ENCODE results near the gene NUDT5.
"Not testable (repeated sequence)": the region's sequence is repeated elsewhere in the genome, so short reads cannot be mapped to it uniquely, and the experiment has no call there.

Gene NUDT5

DNA sequence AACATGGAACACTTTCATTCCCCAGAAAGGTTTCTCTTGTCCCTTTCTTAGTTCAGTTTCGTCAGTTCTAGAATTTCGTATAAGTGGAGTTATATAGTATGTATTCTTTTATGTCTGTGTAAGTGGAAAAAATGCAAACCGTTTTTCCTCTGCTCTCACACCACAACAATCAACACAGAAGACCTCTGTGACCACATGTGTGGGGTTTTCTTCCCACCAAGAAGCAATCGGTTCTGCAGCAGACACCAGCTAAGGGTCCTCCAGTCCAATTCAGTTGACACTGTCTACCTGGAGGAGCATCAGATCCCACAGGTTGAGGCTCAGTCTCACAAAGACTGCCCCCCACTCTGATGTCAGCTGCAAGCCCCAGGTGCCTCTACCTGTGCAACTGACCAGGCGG lies 6.5 kb upstream of the NUDT5 start:
- DNase-seq, result no peak

DNA sequence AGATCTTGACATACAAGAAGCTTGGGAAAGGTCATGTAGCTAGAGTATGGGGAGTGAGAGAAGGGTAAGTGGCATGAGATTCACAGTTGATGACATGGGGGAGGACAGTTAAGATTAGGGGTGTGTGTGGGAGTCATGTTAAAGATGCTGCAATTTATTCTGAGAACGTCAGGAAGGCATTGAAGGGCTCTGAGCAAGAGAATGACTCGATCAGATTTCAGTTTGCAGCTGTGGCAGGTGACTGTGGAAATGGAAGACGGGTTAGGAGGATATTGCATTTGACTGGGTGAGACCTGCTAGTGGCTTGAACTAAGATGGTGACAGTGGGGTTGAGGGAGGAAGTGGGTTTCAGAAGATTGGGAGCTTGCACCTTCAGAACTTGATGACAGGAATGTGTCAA lies 5.9 kb upstream of the NUDT5 start:
- no peak for DNase-seq

DNA sequence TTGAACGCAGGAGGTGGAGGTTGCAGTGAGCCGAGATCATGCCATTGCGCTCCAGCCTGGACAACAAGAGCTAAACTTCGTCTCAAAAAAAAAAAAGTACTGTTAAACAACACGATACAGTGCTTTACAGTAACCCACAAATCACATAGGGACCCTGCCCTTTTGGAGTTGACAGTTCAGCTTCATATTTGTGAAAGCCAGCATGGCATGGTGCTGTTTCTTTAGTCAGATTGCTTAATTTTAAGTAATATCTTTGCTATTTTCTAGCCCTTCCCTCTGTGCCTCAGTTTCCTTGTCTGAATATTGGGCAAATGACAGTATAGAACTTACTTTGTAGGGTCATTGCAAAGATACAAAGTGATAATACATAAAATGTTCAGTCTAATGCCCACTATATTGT lies 5.2 kb upstream of the NUDT5 start:
- DNase-seq, result no peak

DNA sequence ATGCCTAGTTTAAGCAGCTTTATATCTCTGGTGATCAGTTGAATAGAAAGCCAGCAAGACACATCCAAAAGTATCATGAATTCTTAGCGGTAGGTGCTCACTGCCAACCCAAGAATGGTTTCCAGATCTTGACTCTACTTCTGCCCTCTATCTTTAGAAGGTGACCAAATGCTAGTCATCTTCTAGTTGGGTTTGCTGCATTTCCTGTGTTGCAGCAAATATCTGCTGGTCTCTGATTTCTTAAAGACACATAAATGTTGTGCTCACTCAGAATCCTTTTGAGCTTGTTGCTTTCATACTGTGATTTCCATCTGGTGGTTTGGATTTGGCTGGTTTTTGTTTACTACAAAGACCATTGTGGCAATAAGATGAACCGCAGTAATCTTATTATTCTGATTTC lies 2.5 kb upstream of the NUDT5 start:
- DNase-seq, result no peak

DNA sequence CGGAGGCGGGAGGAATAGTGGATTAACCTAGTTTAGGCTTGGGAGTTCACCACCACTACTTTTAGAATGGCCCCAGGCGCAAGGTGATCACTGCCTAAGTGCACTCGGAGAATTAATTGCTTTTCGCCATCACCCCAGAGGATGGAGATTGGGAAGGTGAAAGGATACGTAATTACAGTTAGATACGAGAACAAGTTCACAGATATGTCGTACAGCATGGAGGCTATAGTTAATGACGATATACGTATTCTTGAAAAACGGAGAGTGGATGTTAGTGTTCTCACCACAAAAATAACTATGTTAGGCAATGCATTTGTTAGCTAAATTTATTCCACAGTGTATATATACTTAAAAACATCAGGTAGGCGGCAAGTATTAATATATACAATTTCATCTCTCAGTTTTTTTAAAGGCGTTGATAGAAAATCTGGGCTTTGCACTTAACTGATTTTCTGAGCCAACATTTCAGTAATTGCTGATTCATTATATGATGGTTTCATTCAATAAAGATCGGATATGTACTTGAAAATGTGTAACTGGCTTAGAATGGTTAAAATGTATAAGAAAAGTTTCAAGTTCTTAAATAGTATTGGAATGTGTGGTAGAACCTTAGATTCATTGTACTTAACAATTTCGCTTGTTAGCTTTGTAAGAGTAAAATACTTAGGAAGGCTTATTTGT lies 980 bp upstream of the NUDT5 start:
- no peak for DNase-seq

DNA sequence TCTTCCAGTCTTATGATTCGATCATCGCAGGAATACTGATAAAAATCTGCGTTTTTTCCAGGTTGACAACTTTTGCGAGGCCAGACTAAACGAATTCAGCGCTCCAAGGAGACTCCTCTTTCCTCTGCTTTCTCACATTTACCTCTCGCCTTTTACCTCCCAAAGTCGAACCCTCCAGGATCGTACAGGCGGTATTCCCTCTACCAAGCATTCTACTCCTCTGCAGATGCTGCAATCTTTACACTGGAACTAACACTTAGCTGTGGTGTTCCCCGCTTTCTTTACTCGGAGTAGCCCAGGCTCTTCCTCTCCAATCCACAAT lies 449 bp downstream of the NUDT5 start:
- no peak for DNase-seq

DNA sequence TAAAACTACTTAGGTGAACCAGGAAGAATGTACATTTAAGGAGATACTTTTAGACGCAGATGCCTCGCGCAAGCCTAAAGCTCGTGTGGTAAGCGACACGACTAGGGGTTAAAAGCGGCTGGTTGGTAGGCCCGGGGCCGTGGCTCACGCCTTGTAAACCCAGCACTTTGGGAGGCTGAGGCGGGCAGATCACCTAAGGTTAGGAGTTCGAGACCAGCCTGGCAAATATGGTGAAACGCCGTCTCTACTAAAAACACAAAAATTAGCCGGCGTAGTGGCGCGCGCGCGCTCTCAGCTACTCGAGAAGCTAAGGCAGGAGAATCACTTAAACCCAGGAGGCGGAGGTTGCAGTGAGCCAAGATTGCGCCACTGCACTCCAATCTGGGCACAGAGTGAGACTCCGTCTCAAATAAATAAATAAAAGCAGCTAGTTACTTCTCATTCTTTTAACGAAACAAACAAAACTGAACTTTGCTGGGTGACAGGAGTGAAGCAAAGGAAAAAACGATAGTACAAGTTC lies 879 bp downstream of the NUDT5 start:
- peak; percentile 43 for DNase-seq

DNA sequence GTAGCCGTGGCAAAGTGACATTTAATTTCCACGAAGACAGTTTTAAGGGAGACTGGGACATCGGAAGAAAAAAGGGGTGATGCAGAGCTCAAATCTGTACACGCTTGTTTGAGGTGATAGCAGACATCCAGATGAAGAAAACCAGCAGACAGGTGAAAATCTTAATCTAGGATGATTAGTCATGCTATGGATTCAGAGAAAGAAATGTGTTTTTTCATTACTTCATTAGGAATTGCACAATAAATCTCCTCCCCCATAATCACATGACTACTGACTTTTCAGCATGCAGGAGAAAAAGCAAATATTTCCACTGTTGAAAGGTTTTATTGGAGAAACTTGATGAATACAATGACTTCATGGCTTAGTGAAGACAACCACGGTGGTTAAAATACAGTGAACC lies 2.5 kb downstream of the NUDT5 start:
- DNase-seq, result no peak

DNA sequence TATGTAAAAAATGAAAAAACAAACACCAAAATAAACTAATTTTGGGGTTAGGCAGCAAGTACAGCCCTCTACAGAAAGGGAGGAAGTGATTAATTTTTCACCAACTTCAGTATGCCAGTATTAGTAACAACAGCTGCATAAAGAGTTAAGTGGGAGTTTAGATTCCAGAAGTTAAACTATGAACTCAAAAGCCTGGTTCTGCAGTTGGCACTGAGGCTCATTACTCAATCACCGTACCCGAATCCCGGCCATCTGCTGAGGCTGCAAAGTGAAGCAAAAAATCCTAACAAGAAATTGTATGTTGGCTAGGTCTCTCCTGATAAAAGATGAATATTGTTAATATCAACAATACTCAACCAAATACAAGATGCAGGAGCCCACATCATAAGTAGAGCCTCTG lies 4.0 kb downstream of the NUDT5 start:
- no peak for DNase-seq

DNA sequence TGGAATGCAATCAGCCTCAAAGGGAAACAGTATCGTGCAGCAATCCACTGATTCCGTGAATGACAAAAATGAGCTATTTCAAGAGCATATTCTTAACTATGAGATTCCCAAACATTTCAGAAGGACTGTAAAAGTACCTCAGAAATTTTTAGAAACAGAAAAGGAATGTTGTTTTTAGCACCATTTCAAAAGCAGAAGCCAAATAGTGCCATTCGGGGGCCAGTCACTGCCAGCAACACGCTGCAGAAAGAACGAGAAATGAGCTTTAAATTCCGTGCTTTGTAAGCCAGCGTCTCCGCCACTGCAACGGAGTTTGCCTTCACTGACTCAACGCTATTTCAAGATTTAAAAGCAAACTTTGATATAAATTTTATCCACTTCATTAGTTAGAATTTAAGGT lies 6.3 kb downstream of the NUDT5 start:
- no peak for DNase-seq

DNA sequence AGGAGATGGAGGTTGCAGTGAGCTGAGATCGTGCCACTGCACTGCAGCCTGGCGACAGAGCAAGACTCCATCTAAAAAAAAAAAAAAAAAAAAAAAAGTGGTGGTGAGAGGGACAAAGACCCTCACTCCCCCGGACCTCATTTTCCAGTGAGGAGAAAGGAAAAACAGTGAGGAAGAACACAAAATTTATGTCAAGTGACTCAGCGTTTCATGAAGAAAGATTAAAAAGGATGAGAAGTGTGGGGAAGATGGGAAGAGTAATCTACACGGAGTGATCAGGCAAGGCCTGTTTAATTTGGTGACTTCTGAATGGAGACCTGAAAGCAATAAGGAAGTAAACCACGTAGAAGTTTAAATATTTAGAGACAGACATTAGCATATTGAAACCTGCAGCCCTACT lies 7.0 kb downstream of the NUDT5 start:
- no peak for DNase-seq

DNA sequence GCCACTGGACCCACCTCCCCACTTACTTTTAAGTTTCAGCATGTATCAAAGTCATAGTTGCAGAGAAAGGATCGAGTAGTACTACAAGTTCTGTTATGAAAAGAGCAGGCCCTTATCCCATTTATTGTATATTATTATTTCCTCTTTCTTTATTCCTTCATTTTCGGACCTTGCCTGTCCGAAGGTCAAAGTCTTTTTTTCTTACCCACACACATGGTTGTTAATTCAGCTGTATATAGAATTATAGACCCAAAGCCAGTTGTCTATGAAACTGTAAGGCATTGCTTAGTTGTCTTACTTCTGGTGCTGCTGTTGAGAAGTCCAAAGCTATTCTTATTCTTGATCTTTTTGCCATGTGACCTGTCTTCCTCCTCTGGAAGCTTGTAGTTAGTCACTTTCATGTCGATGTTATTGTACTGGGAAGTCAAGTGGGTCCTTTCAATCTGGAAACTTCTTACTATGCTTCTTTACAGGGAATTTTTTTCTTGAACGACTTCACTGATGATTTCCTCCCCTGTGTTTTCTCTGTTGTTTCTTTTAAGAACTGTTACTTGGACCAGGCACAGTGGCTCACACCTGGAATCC lies 8.3 kb downstream of the NUDT5 start:
- no peak for DNase-seq

DNA sequence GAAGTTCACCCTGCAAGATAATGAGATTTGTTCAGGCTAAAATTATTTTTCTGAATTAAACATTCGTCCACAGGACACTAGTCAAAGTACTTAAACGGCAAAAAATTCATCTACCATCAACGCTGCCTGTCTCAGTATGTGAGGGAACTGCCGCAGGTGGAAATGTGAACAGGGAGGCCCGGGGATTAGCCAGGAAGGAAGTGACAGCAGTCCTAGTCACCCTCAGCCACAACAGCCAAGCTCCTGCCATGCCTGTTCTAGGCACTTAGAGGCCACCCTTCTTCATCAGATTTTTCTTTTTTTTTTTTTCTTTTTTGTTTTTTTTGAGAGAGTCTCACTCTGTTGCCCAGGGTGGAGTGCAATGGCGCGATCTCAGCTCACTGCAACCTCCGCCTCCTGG lies 9.4 kb downstream of the NUDT5 start:
- no peak for DNase-seq

DNA sequence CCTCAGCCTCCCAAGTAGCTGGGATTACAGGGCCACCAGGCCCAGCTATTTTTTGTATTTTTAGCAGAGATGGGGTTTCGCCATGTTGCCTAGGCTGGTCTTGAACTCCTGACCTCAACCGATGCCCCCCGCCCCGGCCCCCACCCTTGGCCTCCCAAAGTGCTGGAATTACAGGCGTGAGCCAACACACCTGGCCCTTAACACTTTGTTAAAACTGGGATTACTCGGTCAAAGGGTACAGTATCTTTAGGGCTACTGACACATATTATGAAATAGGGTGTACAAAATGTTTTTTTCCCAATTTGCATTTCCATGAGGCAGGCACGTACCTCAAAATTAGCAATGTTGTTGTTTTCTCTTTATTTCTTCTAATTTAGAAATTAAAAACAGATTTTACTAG lies 11.5 kb downstream of the NUDT5 start:
- DNase-seq, result no peak

DNA sequence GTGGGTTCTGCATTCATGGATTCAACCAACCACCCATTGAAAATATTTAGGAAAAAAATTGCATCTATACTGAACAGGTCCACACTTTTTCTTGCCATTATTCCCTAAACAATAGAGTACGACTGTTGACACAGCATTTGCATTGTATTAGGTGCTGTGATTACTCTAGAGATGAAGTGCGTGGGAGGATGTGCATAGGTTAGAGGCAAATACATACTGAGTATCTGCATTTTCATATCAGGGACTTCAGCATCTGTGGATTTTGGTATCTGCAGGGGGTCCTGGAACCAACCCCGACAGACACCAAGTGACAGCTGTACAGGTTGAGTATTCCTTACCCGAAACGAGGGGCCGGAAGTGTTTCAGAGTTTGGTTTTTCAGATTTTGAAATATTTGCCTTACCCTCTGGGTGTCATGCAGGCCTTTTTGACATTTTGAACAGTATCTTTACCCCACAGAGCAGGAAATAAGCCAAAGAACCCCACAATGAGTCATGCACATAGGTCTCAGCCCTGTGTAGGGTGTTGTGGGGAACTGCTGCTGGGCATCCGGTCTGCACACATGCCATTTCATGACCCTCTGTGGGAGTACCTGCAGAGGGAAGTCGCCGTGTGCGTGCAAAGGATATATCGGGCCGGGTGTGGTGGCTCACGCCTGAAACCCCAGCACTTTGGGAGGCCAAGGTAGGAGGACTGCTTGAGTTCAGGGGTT lies 14.5 kb downstream of the NUDT5 start:
- no peak for DNase-seq

DNA sequence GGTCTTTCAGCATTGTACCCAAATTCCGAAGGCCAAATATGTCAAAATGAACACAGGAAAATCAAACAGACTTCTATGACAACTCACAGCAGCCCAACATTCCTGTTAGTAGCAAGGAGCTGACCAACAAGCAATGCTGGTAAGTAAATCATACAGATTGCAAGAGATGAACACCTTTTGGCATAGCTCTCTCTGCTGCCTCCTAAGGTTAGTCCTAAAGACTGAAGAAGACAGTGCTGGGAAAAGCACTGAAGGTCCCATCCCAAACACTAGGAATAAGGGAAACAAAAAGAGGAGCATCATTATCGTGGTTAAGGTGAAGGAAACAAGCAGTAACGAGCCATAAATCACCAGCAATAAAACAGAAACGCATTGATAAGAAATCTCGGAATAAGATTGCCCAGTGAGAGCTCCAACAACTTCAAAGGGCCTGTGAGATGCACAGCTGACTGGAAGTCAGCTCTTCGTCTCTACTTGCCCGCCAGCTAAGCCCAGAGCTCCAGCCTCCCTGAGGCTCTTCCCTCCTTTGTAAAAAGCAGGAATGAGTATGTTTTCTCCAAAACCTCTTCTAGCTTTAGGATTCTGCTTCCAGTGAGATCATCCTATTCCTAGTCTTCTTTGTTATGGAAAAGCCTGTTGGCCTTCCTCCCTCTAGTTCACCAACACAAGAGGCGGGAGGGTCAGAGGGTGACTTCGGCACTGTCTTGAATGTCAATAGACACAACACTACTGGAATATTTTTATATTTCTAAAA lies 15.3 kb downstream of the NUDT5 start:
- no peak for DNase-seq

DNA sequence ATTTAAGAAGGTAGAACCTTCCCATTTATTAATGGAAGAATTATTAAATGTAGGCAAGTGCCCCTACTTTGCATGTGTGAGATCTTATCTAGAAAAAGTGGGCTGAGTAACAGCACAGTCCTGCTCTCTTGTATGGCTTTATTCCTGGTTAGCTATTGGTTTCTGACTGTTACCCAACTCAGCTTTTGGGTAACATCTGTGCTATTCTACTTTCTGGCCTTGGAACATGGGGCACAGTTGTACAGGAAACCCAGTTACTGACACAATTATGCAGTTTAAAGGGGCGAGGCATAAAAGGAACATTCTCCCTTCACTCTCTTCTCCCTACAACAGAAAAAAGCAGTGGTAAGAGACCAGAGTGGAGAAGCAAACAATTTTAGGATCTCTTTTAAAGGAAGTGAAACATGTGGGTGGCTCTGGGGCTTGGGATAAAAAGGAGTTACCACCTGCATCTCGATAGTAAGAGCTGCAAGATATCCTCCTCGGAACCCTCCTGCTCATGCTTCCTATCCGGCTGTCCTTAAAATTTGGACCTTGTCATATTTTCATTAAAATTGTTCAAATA lies 16.0 kb downstream of the NUDT5 start:
- DNase-seq, result no peak

DNA sequence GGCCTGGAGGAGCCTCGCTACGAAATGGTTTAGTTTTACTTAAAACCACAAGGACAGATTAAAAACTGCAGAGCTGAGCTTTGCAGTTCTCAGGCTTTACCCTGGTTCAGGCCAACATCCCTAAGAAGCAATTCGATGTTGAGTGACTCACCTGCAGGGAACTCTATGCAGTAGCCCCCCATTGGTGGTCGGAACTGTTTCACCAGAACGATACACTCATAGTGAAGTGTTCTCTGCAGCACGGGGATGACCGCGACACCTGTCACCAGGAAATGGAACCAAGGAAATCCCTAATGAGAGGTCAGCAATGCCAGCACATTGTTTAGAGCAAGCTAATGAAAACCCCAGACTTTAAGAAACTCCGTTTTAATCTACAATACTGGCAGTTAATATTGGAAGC lies 18.0 kb downstream of the NUDT5 start:
- DNase-seq, result no peak

DNA sequence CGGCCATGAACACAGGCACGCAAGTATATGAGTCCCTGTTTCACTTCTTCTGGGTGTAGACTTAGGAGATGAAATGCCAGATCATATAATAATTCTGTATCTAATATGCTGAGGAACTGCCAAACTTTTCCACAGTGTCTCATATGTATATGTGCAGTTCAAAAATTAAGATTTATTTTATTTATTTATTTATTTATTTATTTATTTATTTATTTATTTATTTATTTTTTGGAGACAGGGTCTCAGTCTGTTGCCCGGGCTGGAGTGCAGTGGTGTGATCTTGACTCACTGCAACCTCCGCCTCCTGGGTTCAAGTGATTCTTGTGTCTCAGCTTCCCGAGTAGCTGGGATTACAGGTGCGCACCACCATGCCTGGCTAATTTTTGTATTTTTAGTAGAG lies 24.2 kb downstream of the NUDT5 start:
- DNase-seq, result not testable (repeated sequence)

DNA sequence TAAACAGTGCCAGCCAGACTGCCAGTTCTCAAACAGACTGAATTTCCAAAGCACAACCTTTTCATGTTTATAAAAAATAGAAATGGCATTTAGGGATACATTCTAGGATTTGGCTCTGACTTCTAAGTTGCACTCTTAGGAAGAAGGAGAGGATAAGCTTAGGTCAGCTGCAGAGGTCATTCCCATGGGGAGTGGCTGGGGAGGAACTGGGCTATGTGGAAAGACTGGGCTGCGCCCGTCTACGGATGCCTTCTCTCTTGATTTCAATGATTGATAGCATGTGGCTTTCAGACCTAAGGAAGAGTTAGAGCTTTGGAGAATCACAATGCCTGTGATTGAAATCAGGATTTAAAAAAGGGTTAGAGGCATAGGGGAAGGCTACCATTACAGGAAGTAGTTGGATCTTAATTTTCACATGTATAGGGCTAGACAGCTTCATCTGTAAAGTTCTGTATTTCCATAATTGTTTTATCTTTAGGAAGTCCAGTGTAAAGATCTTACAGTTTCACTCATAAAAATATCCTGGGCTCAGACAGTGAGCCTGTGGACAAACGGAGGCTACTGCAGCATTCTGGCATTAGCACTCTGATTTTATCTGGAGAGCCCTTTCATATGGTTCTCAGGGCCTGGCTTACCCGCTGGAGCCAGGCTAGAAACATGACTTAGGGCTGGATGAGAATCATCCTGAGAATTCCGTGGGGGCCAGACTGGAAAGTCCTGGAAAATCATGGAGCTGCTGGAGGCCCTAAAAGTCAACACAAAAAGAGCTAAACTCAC lies 29.5 kb downstream of the NUDT5 start:
- no peak for DNase-seq

DNA sequence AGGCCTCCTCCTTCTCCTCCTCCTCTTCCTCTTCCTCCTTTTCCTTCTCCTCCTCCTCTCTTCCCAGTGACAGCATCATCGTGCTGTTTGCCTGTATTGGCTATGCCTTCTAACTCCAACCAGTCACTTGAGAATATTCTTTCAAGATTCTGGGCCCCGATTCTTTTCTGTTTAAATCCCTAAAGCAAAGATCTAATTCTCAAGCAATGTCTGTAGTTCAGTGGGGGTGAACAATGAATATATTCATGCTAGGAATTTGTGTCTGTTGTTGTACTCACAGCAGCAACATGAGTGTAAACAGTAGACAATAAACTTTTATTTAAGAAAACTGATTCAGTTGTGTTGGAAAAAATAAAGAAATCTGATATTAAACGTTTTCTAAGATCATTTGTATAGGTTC lies 30.7 kb downstream of the NUDT5 start:
- DNase-seq, result no peak

DNA sequence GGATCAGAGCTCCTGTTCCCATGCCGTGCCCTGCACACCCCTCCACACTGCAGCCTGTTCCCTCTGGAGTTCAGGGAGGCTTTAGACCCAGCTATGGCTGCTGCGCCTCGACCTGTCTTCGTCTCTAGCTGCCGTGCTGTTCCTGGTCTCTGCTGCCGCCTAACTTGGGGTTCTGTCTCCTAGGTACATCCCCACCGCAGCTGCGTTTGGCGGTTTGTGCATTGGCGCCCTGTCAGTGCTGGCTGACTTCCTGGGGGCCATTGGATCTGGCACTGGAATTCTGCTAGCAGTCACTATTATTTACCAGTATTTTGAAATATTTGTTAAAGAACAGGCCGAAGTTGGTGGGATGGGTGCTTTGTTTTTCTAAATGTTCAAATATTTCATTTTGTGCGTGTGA lies 31.6 kb downstream of the NUDT5 start:
- DNase-seq, result no peak

DNA sequence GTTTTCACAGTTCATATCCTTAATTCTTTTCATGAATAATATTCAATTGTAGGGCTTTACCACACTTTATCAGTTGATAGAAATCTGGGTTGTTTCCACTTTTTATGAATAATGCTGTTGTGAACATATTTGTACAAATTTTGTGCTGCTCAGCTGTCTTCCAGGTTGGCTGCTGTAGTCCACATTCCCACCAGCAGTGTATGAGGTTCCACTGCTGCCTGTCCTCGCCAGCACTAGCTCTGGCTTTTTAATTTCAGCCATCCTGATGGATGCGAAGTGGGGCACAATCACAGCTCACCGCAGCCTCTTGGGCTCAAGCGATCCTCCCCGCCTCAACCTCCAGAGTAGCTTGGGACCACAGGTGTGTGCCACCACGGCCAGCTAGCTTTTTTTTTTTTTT lies 32.8 kb downstream of the NUDT5 start:
- no peak for DNase-seq

Data from right hindlimb (tissue), 1 donor.